ENCODE measurements around the gene PDE8B. TPM values are rescaled to one million over a fixed set of nuclear protein-coding genes. Genes with fewer than 3 reads are reported as not detected.

The PDE8B gene
- total RNA-seq, 1 donor = 6.0 TPM

DNA sequence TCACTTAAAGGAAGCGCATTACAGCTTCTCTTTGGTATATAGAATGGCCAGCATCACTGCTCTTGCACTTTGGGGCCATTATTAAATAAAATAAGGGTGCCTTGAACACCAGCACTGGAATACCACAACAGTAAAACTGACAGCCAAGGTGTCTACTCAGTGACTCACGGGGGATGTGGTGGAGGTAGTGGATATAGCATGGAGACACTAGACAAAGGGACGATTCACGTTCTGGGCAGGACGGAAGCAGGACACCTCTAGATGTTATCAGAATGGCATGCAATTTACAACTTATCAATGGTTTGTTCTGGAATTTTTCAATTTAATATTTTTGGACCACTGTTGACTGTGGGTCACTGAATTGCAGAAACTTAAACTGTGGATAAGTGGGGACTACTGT lies 32.9 kb upstream of the PDE8B start:
- TF ChIP-seq, protein P1, sequence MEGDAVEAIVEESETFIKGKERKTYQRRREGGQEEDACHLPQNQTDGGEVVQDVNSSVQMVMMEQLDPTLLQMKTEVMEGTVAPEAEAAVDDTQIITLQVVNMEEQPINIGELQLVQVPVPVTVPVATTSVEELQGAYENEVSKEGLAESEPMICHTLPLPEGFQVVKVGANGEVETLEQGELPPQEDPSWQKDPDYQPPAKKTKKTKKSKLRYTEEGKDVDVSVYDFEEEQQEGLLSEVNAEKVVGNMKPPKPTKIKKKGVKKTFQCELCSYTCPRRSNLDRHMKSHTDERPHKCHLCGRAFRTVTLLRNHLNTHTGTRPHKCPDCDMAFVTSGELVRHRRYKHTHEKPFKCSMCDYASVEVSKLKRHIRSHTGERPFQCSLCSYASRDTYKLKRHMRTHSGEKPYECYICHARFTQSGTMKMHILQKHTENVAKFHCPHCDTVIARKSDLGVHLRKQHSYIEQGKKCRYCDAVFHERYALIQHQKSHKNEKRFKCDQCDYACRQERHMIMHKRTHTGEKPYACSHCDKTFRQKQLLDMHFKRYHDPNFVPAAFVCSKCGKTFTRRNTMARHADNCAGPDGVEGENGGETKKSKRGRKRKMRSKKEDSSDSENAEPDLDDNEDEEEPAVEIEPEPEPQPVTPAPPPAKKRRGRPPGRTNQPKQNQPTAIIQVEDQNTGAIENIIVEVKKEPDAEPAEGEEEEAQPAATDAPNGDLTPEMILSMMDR (IDR thresholded peaks at IDR 0.05; ENCODE audit: insufficient read depth, low read depth, low read length) = no peak
- H3K4me3 ChIP-seq (ENCODE audit: low read depth, low read length) = no peak overlapping the region
- no peak for DNase-seq (ENCODE audit: low read depth)

DNA sequence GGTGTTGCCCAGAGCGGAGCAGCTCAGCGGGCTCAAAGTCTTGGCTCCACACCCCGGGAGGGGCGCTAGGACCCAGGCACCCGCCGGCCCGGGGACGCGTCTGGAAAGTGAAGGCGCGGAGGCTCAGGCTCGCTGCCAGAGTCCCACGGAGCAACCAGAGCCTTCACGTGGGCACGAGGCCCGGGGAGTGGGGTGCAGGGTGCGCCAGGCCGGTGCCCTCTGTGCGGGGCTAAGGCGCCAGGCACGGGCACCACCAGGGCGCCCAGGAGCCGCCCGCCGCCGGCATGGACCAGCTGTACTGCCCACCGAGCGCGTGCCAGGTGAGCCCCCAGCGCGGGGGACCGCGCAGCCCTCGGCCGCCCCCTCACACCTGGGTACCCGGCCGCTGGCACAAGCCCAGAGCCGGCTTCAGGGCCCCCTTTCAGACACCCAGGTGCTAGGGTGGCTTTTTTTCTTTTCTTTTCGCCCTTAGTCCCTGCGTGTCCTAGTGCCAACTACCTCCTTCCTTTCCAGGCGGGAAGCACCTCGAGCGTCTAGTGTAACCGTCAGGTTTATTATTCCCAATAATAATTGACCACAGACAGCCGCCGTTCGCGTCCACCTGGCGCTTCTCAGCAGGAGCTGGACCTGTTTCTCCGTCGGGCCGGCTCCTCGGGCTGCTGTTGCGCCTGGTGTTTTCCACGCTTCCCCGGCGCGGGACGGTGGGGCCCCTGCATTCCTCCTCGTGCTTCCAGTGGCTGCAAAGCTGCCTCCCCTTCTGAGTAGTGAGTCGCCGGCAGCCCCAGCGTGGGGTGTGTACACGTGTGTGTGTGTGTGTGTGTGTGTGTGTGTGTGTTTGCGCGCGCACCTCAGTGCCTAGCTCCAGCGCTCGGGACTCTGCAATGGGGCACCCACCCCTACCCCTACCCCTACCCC lies 30.1 kb upstream of the PDE8B start:
- TF ChIP-seq, protein P1 (IDR thresholded peaks at IDR 0.05; ENCODE audit: insufficient read depth, low read depth, low read length) = no peak
- H3K4me3 ChIP-seq (ENCODE audit: low read depth, low read length) = peak overlapping the region; percentile 40
- no peak for DNase-seq (ENCODE audit: low read depth)

DNA sequence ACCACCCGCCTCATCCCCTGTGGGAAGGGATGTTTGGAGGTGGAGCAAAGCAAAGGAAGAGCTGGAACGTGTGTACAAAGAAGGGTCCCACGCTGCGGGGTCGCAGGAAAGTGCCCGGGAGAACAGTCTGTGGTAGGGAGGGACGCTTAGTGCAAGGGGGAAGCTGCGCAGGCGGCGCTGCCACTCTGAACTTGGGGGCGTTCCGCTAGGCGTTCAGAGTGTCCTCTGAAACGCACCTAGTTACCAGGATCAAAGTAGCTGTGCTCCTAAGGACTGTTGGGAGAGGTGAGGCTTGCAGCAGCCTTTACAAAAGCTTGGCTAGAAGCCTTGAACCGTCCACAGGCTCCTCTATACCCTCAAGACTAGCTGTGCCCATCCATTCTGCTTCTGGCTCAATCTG lies 29.3 kb upstream of the PDE8B start:
- no peak for DNase-seq (ENCODE audit: low read depth)
- H3K4me3 ChIP-seq (ENCODE audit: low read depth, low read length) = no peak overlapping the region
- TF ChIP-seq, protein P1 (IDR thresholded peaks at IDR 0.05; ENCODE audit: insufficient read depth, low read depth, low read length) = no peak

DNA sequence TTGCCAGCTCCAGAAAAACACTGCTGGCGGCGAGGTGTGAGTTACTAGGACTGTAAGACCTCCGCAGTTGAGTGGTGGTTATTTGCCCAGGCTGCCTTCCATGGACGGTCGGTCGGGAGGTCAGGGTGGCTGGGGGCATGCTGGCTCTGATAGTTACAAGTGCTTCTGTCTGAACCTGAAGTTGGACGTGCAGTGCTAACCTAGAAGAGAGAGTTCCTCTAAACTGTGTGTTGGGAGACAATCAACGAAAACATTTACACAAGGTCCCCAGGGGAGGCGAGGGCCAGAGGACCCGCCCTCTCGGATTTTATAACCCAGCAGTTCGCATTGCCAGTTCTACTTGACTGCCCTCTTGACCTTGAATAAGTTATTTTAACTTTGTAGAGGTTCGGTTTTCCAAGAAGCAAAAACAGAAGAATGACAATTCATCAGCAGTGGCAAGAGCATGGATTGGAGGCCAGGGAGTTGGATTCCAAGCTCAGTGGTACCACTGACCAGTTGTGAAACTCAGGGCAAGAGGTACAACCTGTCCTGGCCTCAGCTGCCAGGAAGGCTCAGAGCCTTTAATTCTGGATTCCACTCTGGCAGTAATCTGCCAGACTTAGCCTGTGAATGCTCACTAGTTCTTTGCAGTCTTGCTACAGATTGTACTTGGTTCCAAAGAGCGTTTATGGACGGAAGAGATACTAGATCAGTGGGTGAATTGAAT lies 28.7 kb upstream of the PDE8B start:
- TF ChIP-seq, protein P1 (IDR thresholded peaks at IDR 0.05; ENCODE audit: insufficient read depth, low read depth, low read length) = no peak
- DNase-seq (ENCODE audit: low read depth) = no peak
- H3K4me3 ChIP-seq (ENCODE audit: low read depth, low read length) = no peak overlapping the region

DNA sequence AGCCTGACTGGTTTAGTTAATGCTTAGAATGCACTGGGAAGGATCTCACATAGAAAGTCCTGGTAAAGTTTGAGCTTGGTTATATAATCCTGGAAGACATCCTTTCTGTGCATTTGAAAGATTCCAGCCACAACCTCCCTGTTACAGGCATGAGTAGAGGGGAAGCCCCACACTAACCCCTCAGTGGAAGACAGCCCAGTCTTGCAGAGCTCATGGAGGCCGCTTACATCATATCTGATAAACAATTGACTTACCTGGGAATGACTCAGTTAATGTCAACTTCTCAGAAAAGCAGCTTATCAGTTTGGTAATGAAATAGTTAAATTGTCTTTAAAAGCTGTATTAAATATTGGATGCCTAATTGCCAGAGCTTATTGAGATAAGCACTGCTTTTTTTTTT lies 28.1 kb upstream of the PDE8B start:
- no peak overlapping the region for H3K4me3 ChIP-seq (ENCODE audit: low read depth, low read length)
- TF ChIP-seq, protein P1 (IDR thresholded peaks at IDR 0.05; ENCODE audit: insufficient read depth, low read depth, low read length) = no peak
- DNase-seq (ENCODE audit: low read depth) = no peak

DNA sequence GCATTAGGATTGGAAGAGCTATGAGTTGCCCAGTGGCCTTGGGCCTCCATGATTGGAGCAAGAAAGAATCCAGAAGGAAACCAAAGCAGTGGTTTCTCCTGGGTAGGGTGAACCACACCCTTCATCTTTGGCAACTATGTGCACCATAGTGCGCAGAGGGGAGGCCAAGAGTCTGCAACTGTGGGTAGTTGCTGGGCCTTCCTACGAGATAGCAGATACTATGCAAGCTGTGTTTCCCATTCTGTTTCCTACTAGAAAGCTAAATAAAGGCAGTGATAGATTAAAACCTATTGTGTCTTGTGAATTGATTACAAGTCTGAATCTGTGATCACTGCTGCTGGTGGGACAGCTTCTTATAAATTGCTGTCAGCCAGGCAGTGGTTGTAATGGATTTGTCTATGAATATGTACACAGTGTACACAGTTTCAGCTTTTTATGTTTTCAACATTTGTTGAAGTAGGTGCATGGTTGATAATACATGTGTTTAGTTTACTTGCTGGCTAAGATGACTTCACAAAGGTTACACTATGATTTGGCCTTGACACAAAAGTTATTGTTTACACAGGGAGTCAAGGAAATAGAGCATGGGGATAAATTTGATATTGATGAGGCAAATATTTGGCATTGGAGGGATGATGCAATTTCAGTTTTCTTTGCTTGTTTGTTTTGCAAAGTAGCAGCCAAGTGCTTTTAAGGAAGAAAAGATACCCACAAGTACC lies 23.7 kb upstream of the PDE8B start:
- no peak for DNase-seq (ENCODE audit: low read depth)
- no peak overlapping the region for H3K4me3 ChIP-seq (ENCODE audit: low read depth, low read length)
- TF ChIP-seq, protein P1 (IDR thresholded peaks at IDR 0.05; ENCODE audit: insufficient read depth, low read depth, low read length) = no peak
